CD4-positive, alpha-beta memory T cell (primary cell): ENCODE measurements around the gene SERPINE3. TPM values are rescaled to one million over a fixed set of nuclear protein-coding genes. Genes with fewer than 3 reads are reported as not detected.
A peak's percentile ranks its signal among the peaks of the same experiment; 100 is the strongest.

Experiments used
- CTCF ChIA-PET: fragments of 350-600 bp; sonication (Branson Sonifier 250); formaldehyde crosslinking; loops from one replicate; lab custom pipeline; 2021; ENCODE audit warnings: inconsistent platforms; ENCODE audit not compliant: partially characterized antibody; lab: Charles Lee
- POLR2A ChIA-PET: fragments of 350-600 bp; sonication (Branson Sonifier 250); formaldehyde crosslinking; loops from one replicate; lab custom pipeline; 2021; ENCODE audit not compliant: partially characterized antibody; lab: Charles Lee
- DNase-seq, 5 donors: peaks; one replicate each; pipeline versions ENCODE4 v3.0.0 to v3.0.0-alpha.2; 2020 to 2022; ENCODE audit warnings: mixed read lengths in 1 of 5
- H3K27ac ChIP-seq: one replicate; pipeline ENCODE4 v1.7.0; 2013; ENCODE audit warnings: low read depth, low read length
- H3K27me3 ChIP-seq: 2 replicates; pipeline ENCODE4 v1.7.0; 2013; ENCODE audit warnings: mild to moderate bottlenecking, low read length, moderate library complexity; ENCODE audit not compliant: insufficient read depth
- H3K36me3 ChIP-seq: 2 replicates; pipeline ENCODE4 v1.7.0; 2013; ENCODE audit warnings: mild to moderate bottlenecking, low read length, moderate library complexity; ENCODE audit not compliant: insufficient read depth
- H3K4me1 ChIP-seq: 2 replicates; pipeline ENCODE4 v1.7.0; 2013; ENCODE audit warnings: mild to moderate bottlenecking, low read length, moderate library complexity; ENCODE audit not compliant: insufficient read depth
- H3K4me3 ChIP-seq, 2 donors: one replicate each; pipeline ENCODE4 v1.7.0; 2013; ENCODE audit warnings: low read length in 2 of 2, mild to moderate bottlenecking in 1 of 2
- H3K9me3 ChIP-seq, 2 donors: one replicate each; pipeline ENCODE4 v1.7.0; 2013; ENCODE audit warnings: low read length in 2 of 2, control low read depth in 1 of 2; ENCODE audit not compliant: control insufficient read depth in 1 of 2
- H3K27ac Mint-ChIP-seq, 7 donors: one replicate each; pipeline ENCODE4 v1.8.0; 2020 to 2021; ENCODE audit warnings: mixed read lengths in 7 of 7, mild to moderate bottlenecking in 6 of 7, inconsistent platforms in 3 of 7, moderate library complexity in 3 of 7
- H3K27me3 Mint-ChIP-seq, 2 donors: one replicate each; pipeline ENCODE4 v1.8.0; 2020 to 2021; ENCODE audit warnings: mixed read lengths in 2 of 2
- H3K36me3 Mint-ChIP-seq, 2 donors: one replicate each; pipeline ENCODE4 v1.8.0; 2020 to 2021; ENCODE audit warnings: mixed read lengths in 2 of 2, inconsistent platforms in 1 of 2, mild to moderate bottlenecking in 1 of 2
- H3K4me1 Mint-ChIP-seq, 4 donors: one replicate each; pipeline ENCODE4 v1.8.0; 2020 to 2021; ENCODE audit warnings: mixed read lengths in 4 of 4, mild to moderate bottlenecking in 1 of 4
- H3K4me3 Mint-ChIP-seq, 8 donors: one replicate each; pipeline ENCODE4 v1.8.0; 2020 to 2021; ENCODE audit warnings: mixed read lengths in 8 of 8, mild to moderate bottlenecking in 7 of 8, moderate library complexity in 6 of 8, inconsistent platforms in 3 of 8
- H3K9me3 Mint-ChIP-seq, 8 donors: one replicate each; pipeline ENCODE4 v1.8.0; 2020 to 2021; ENCODE audit warnings: mixed read lengths in 8 of 8, mild to moderate bottlenecking in 5 of 8, inconsistent platforms in 3 of 8, moderate library complexity in 1 of 8
- intact Hi-C: fragments of 100-400 bp; cut with micrococcal nuclease; formaldehyde crosslinking; loops from one replicate; pipeline ENCODE4 v1.15.1; 2023
- polyA plus RNA-seq, 2 donors: library from polyadenylated mRNA; unstranded; fragments of 300-500 nt; fragmentation: Illumina TruSeq; gene quantifications; one replicate each; pipeline ENCODE4 v1.2.3, GENCODE V29; 2021
- total RNA-seq, 2 experiments: library from RNA; stranded (reverse); gene quantifications; one replicate each; pipeline ENCODE4 v1.2.3, GENCODE V29; 2021

SERPINE3 gene
- total and polyA plus RNA-seq, 4 experiments from 2014 or later: not detected

DNA sequence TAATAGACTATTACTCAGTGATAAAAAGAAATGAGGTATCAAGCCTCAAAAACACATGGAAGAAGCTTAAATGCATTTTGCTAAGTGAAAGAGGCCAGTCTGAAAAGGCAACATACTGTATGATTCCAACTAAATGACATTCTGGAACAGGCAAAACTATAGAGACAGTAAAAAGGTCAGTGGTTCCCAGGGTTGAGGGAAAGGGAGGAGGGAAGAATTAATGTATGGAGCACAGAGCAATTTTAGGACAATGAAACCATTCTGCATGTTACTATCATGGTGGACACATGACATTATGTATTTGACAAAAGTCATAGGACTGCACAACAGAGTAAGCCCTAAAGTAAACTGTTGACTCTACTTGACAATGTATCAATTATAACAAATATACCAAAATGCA, 5.7 kb upstream of the SERPINE3 start:
- Histone ChIP-seq H3K9me3 (no peaks in the 10 kb centered on the region), H3K4me1 (no peaks in the 10 kb centered on the region), H3K27ac (no peak overlapping the region), H3K4me3 (no peak overlapping the region), H3K27me3 (no peaks in the 10 kb centered on the region), H3K36me3 (no peaks in the 10 kb centered on the region)
- Mint-ChIP-seq H3K9me3 (peaks cover 0 to 4% (median 0%) of the 10 kb centered on the region in 8 donors), H3K27me3 (no peaks in the 10 kb centered on the region), H3K4me3 (no peak overlapping the region), H3K27ac (no peak overlapping the region), H3K4me1 (peaks cover 0 to 17% (median 11%) of the 10 kb centered on the region in 4 donors), H3K36me3 (peaks cover 0 to 3% of the 10 kb centered on the region in 2 donors)
- intact Hi-C loops: no loop called here
- CTCF ChIA-PET: no interaction called here
- POLR2A ChIA-PET: no interaction called here
- no peak for DNase-seq

DNA sequence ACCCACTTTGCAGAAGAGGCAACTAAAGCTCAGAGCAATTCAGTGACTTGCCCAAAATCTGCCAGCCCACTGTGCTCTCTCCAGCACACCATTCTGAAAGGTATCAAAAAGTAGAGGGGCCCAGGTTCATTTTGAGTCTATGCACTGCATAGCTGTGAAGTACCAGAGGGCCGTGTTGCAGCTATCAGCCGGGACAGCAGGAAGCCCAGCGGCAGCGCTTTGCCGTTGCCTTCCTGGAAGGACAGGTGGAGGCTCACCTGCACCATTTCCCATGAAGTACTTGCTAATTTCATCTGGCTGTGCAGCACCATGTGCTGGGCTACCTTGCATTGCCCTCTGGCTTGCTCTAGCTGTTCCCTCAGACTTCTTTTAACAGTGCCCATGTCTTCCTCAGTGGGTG, 2.7 kb upstream of the SERPINE3 start:
- intact Hi-C loops: no loop called here
- ChIA-PET POLR2A (no interaction called here), CTCF (no interaction called here)
- no peaks in the 10 kb centered on the region for H3K36me3 Mint-ChIP-seq
- H3K4me1 Mint-ChIP-seq: peaks cover 0 to 8% (median 5%) of the 10 kb centered on the region in 4 donors
- H3K9me3 Mint-ChIP-seq: peaks cover 0 to 2% (median 0%) of the 10 kb centered on the region in 8 donors
- no peak for DNase-seq
- Histone ChIP-seq H3K4me3 (no peak overlapping the region), H3K27ac (no peak overlapping the region), H3K36me3 (no peaks in the 10 kb centered on the region), H3K27me3 (no peaks in the 10 kb centered on the region), H3K9me3 (no peaks in the 10 kb centered on the region), H3K4me1 (no peaks in the 10 kb centered on the region)
- no peak overlapping the region for H3K4me3 Mint-ChIP-seq
- H3K27ac Mint-ChIP-seq: no peak overlapping the region
- H3K27me3 Mint-ChIP-seq: no peaks in the 10 kb centered on the region

DNA sequence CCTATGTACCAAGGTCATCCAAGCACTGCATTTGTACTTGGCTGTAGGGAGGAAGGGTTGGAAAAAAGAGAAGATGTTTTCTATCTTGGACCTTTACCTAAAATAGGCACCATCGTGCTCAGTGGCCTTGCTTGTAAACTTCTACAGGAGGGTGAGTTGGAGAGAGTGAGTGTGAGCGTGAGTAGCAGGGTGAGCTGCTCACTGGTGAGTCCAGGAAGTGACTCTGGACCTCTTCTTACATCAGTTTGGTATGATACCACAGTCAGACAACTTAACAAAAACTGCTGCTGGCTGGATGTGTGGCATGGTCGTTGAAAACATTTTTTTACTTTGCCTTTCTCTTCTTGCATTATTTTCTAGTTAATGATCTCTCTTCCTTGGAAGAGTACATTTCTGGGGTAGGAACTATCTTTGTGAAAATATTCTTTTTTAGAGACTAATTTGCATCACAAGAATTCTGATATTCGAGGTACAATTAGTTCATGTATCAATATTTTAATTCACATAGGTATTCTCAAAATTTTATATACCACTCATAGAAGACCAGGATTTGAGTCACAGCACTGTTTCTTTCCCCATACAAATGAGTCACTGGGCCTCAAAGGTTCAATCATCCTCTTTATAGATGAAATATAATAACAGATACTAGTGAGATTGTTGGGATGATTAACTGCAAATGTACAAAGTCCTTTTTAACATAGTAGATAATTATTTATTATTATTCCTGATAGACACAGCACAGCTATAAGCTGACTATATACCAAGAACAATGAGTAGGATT, 651 bp downstream of the SERPINE3 start:
- DNase-seq: no peak
- peaks cover 0 to 1% (median 0%) of the 10 kb centered on the region in 8 donors for H3K9me3 Mint-ChIP-seq
- ChIA-PET CTCF (no interaction called here), POLR2A (no interaction called here)
- no peaks in the 10 kb centered on the region for H3K36me3 Mint-ChIP-seq
- Histone ChIP-seq H3K36me3 (no peaks in the 10 kb centered on the region), H3K4me3 (no peak overlapping the region), H3K4me1 (no peaks in the 10 kb centered on the region), H3K9me3 (no peaks in the 10 kb centered on the region), H3K27me3 (no peaks in the 10 kb centered on the region), H3K27ac (no peak overlapping the region)
- H3K27ac Mint-ChIP-seq: no peak overlapping the region
- H3K27me3 Mint-ChIP-seq: no peaks in the 10 kb centered on the region
- no peaks in the 10 kb centered on the region for H3K4me1 Mint-ChIP-seq
- intact Hi-C loops: no loop called here
- no peak overlapping the region for H3K4me3 Mint-ChIP-seq

GRCh38 chr13:51341232-51341631, 1.7 kb downstream of the SERPINE3 start:
- H3K36me3 Mint-ChIP-seq: no peaks in the 10 kb centered on the region

GRCh38 chr13:51341791-51342190, 2.3 kb downstream of the SERPINE3 start:
- Histone ChIP-seq H3K9me3 (no peaks in the 10 kb centered on the region), H3K4me1 (no peaks in the 10 kb centered on the region), H3K36me3 (no peaks in the 10 kb centered on the region), H3K4me3 (no peak overlapping the region), H3K27ac (no peak overlapping the region), H3K27me3 (no peaks in the 10 kb centered on the region)
- Mint-ChIP-seq H3K27me3 (no peaks in the 10 kb centered on the region), H3K36me3 (no peaks in the 10 kb centered on the region), H3K27ac (no peak overlapping the region), H3K9me3 (peaks cover 0 to 1% (median 0%) of the 10 kb centered on the region in 8 donors), H3K4me3 (no peak overlapping the region), H3K4me1 (no peaks in the 10 kb centered on the region)
- DNase-seq: no peak
- ChIA-PET CTCF (interaction anchor here (0.7 kb wide), 1 partner anchor 57 kb away, joined by 4 read pairs; no protein-coding TSS in a partner anchor), POLR2A (no interaction called here)
- intact Hi-C loops: no loop called here

More at GRCh38 chr13:51341232-51341631, 1.7 kb downstream of the SERPINE3 start:
- no peaks in the 10 kb centered on the region for H3K27me3 ChIP-seq
- H3K27ac Mint-ChIP-seq: peak overlapping the region in 1 of 7 donors; percentile 14
- no peaks in the 10 kb centered on the region for H3K4me1 Mint-ChIP-seq
- peak overlapping the region in 1 of 8 donors; percentile 38 for H3K4me3 Mint-ChIP-seq
- POLR2A ChIA-PET: no interaction called here
- DNase-seq: no peak
- H3K27ac ChIP-seq: no peak overlapping the region
- intact Hi-C loops: no loop called here
- no peaks in the 10 kb centered on the region for H3K9me3 ChIP-seq
- H3K27me3 Mint-ChIP-seq: no peaks in the 10 kb centered on the region
- no peak overlapping the region for H3K4me3 ChIP-seq
- CTCF ChIA-PET: no interaction called here
- H3K9me3 Mint-ChIP-seq: peaks cover 0 to 1% (median 0%) of the 10 kb centered on the region in 8 donors
- no peaks in the 10 kb centered on the region for H3K4me1 ChIP-seq
- H3K36me3 ChIP-seq: no peaks in the 10 kb centered on the region

GRCh38 chr13:51342706-51343105, 3.2 kb downstream of the SERPINE3 start:
- ChIA-PET POLR2A (no interaction called here), CTCF (interaction anchor here (1.0 kb wide), 1 partner anchor 14 kb away, joined by 3 read pairs; no protein-coding TSS in a partner anchor)
- no peak overlapping the region for H3K27ac Mint-ChIP-seq
- intact Hi-C loops: no loop called here
- peaks cover 0 to 1% (median 0%) of the 10 kb centered on the region in 8 donors for H3K9me3 Mint-ChIP-seq
- Histone ChIP-seq H3K4me1 (no peaks in the 10 kb centered on the region), H3K27me3 (no peaks in the 10 kb centered on the region), H3K4me3 (no peak overlapping the region), H3K27ac (no peak overlapping the region), H3K36me3 (no peaks in the 10 kb centered on the region), H3K9me3 (no peaks in the 10 kb centered on the region)
- DNase-seq: no peak
- H3K36me3 Mint-ChIP-seq: no peaks in the 10 kb centered on the region
- H3K4me3 Mint-ChIP-seq: no peak overlapping the region
- H3K4me1 Mint-ChIP-seq: no peaks in the 10 kb centered on the region
- no peaks in the 10 kb centered on the region for H3K27me3 Mint-ChIP-seq

GRCh38 chr13:51343475-51343874, 4.0 kb downstream of the SERPINE3 start:
- no peaks in the 10 kb centered on the region for H3K36me3 ChIP-seq
- intact Hi-C loops: no loop called here
- Mint-ChIP-seq H3K27me3 (no peaks in the 10 kb centered on the region), H3K9me3 (no peaks in the 10 kb centered on the region), H3K4me3 (no peak overlapping the region), H3K27ac (no peak overlapping the region), H3K36me3 (no peaks in the 10 kb centered on the region), H3K4me1 (no peaks in the 10 kb centered on the region)
- H3K27ac ChIP-seq: no peak overlapping the region
- H3K9me3 ChIP-seq: no peaks in the 10 kb centered on the region
- ChIA-PET CTCF (interaction anchor here (1.0 to 1.2 kb wide), 2 partner anchors 14 to 51 kb away, joined by 3 read pairs; no protein-coding TSS in a partner anchor), POLR2A (no interaction called here)
- H3K27me3 ChIP-seq: no peaks in the 10 kb centered on the region
- DNase-seq: no peak
- no peak overlapping the region for H3K4me3 ChIP-seq
- H3K4me1 ChIP-seq: no peaks in the 10 kb centered on the region
